ENCODE results near the gene ATE1. TPM values are rescaled to one million over a fixed set of nuclear protein-coding genes. Genes with fewer than 3 reads are reported as not detected.

ATE1 gene
- total RNA-seq, 1 donor from 2014 or later: 33.0 TPM

GRCh38 chr10:121834757-121835156, 93.1 kb downstream of the ATE1 start:
- TF ChIP-seq, protein P1, sequence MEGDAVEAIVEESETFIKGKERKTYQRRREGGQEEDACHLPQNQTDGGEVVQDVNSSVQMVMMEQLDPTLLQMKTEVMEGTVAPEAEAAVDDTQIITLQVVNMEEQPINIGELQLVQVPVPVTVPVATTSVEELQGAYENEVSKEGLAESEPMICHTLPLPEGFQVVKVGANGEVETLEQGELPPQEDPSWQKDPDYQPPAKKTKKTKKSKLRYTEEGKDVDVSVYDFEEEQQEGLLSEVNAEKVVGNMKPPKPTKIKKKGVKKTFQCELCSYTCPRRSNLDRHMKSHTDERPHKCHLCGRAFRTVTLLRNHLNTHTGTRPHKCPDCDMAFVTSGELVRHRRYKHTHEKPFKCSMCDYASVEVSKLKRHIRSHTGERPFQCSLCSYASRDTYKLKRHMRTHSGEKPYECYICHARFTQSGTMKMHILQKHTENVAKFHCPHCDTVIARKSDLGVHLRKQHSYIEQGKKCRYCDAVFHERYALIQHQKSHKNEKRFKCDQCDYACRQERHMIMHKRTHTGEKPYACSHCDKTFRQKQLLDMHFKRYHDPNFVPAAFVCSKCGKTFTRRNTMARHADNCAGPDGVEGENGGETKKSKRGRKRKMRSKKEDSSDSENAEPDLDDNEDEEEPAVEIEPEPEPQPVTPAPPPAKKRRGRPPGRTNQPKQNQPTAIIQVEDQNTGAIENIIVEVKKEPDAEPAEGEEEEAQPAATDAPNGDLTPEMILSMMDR (IDR thresholded peaks at IDR 0.05; ENCODE audit: unreplicated experiment): no peak
- no peaks in the 10 kb centered on the region for H3K9me3 Mint-ChIP-seq
- no peak overlapping the region for H3K4me3 Mint-ChIP-seq
- H3K27me3 Mint-ChIP-seq (ENCODE audit: low read depth): no peaks in the 10 kb centered on the region
- no peak for DNase-seq (ENCODE audit: low spot score in 2 of 2, unreplicated experiment in 2 of 2)
- peaks cover 69% of the 10 kb centered on the region for H3K4me1 Mint-ChIP-seq
- peaks cover 18% of the 10 kb centered on the region for H3K36me3 Mint-ChIP-seq
- peak overlapping the region; percentile 14 for H3K27ac Mint-ChIP-seq

DNA sequence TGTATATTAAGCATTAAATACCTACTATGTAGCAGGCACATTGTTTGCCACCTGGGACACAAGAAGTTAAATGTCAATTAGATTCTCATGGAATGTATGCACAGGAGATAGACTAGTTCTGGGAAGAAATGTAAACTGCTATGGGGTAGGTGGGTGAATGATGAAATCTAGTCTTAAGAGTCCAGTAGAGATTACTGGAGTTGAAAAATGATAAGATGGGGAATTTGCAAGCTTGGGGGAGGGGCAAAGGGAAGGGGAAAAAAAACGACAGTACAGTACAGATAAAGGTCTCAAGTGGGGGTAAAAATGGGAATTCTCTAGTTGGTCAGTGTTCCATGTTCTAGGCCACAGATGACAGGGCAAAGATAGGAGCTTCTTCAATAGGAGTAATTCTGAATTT, 94.4 kb downstream of the ATE1 start:
- H3K27me3 Mint-ChIP-seq (ENCODE audit: low read depth): no peaks in the 10 kb centered on the region
- no peak overlapping the region for H3K4me3 Mint-ChIP-seq
- H3K36me3 Mint-ChIP-seq: peaks cover 25% of the 10 kb centered on the region
- DNase-seq (ENCODE audit: low spot score in 2 of 2, unreplicated experiment in 2 of 2): no peak
- TF ChIP-seq, protein P1 (IDR thresholded peaks at IDR 0.05; ENCODE audit: unreplicated experiment): no peak
- peak overlapping the region; percentile 48 for H3K27ac Mint-ChIP-seq
- peaks cover 63% of the 10 kb centered on the region for H3K4me1 Mint-ChIP-seq
- no peaks in the 10 kb centered on the region for H3K9me3 Mint-ChIP-seq

- Mint-ChIP-seq H3K36me3 (peaks cover 30% of the 10 kb centered on the region), H3K4me3 (no peak overlapping the region), H3K9me3 (no peaks in the 10 kb centered on the region), H3K27ac (no peak overlapping the region), H3K27me3 (ENCODE audit: low read depth) (no peaks in the 10 kb centered on the region), H3K4me1 (peaks cover 56% of the 10 kb centered on the region)
- DNase-seq (ENCODE audit: low spot score in 2 of 2, unreplicated experiment in 2 of 2): no peak
- TF ChIP-seq, protein P1 (IDR thresholded peaks at IDR 0.05; ENCODE audit: unreplicated experiment): no peak
Measured at GRCh38 chr10:121832647-121833046, 95.2 kb downstream of the ATE1 start.

- Mint-ChIP-seq H3K4me3 (no peak overlapping the region), H3K27me3 (ENCODE audit: low read depth) (no peaks in the 10 kb centered on the region), H3K36me3 (peaks cover 38% of the 10 kb centered on the region), H3K9me3 (no peaks in the 10 kb centered on the region), H3K4me1 (peaks cover 51% of the 10 kb centered on the region), H3K27ac (no peak overlapping the region)
- TF ChIP-seq, protein P1 (IDR thresholded peaks at IDR 0.05; ENCODE audit: unreplicated experiment): no peak
- no peak for DNase-seq (ENCODE audit: low spot score in 2 of 2, unreplicated experiment in 2 of 2)
Measured at GRCh38 chr10:121831777-121832176, 96.1 kb downstream of the ATE1 start.

GRCh38 chr10:121831237-121831636, 96.6 kb downstream of the ATE1 start:
- peaks cover 40% of the 10 kb centered on the region for H3K36me3 Mint-ChIP-seq
- no peak overlapping the region for H3K4me3 Mint-ChIP-seq
- H3K27me3 Mint-ChIP-seq (ENCODE audit: low read depth): no peaks in the 10 kb centered on the region
- H3K27ac Mint-ChIP-seq: no peak overlapping the region
- H3K4me1 Mint-ChIP-seq: peaks cover 49% of the 10 kb centered on the region
- TF ChIP-seq, protein P1 (IDR thresholded peaks at IDR 0.05; ENCODE audit: unreplicated experiment): no peak
- no peaks in the 10 kb centered on the region for H3K9me3 Mint-ChIP-seq
- no peak for DNase-seq (ENCODE audit: low spot score in 2 of 2, unreplicated experiment in 2 of 2)

DNA sequence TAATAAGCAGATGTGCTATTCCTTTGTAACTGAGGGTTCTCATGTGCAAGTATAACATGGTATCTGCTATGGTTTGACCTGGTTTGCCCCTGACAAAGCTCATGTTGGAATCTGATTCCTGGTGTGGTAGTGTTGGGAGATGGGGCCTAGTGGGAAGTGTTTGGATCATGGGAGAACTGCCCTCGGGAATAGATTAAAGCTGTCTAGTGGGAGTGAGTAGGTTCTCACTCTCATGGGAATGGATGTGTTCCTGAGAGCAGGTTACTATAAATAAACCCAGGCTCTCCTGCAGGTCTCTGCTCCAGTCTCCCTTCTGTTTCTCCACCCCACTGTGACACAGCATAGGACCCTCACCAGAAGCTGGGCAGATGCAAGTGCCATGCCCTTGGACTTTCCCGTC, 97.7 kb downstream of the ATE1 start:
- no peaks in the 10 kb centered on the region for H3K27me3 Mint-ChIP-seq (ENCODE audit: low read depth)
- no peak for DNase-seq (ENCODE audit: low spot score in 2 of 2, unreplicated experiment in 2 of 2)
- TF ChIP-seq, protein P1 (IDR thresholded peaks at IDR 0.05; ENCODE audit: unreplicated experiment): no peak
- no peaks in the 10 kb centered on the region for H3K9me3 Mint-ChIP-seq
- no peak overlapping the region for H3K27ac Mint-ChIP-seq
- peaks cover 38% of the 10 kb centered on the region for H3K4me1 Mint-ChIP-seq
- no peak overlapping the region for H3K4me3 Mint-ChIP-seq
- H3K36me3 Mint-ChIP-seq: peaks cover 37% of the 10 kb centered on the region

Data from mesothelial cell of epicardium (in vitro differentiated cells).